A549 (cell line): ENCODE data around the gene TDRKH.

Source experiments
- CEBPB ChIP-seq, 2 experiments: fragments of >200 bp in 1 of 2; sonication (Bioruptor Twin) in 1 of 2; formaldehyde crosslinking in 1 of 2; IDR thresholded peaks; 2 replicates each; pipeline ENCODE4 v1.6.1; 2012 to 2016
- CTCF ChIP-seq: fragments of >200 bp; sonication (Bioruptor Twin); formaldehyde crosslinking; IDR thresholded peaks from 3 replicates; pipeline ENCODE4 v1.5.1; 2016
- E2F6 ChIP-seq: IDR thresholded peaks from 2 replicates; pipeline ENCODE4 v1.6.1; 2012; ENCODE audit warnings: low read depth, borderline replicate concordance
- EP300 ChIP-seq, 2 experiments: fragments of >200 bp; sonication (Bioruptor Twin); formaldehyde crosslinking; IDR thresholded peaks; 2 replicates in 1 of 2; 3 replicates in 1 of 2; pipeline ENCODE4 v1.6.1; 2016 to 2017
- JUNB ChIP-seq: fragments of >200 bp; sonication (Bioruptor Twin); formaldehyde crosslinking; IDR thresholded peaks from 2 replicates; pipeline ENCODE4 v1.6.1; 2016
- MAFK ChIP-seq: fragments of 450-650 bp; IDR thresholded peaks from 2 replicates; pipeline ENCODE4 v1.6.1; 2014; ENCODE audit not compliant: partially characterized antibody
- MYC ChIP-seq: IDR thresholded peaks from 2 replicates; pipeline ENCODE4 v1.6.1; 2012; ENCODE audit warnings: mild to moderate bottlenecking, inconsistent platforms, low read length, improper control_type of control experiment, borderline replicate concordance
- POLR2A ChIP-seq: IDR thresholded peaks from 2 replicates; pipeline ENCODE4 v1.6.1; 2012; ENCODE audit warnings: mild to moderate bottlenecking, low read length
- REST ChIP-seq: fragments of 200-600 bp; sonication (generic); IDR thresholded peaks from 2 replicates; pipeline ENCODE4 v1.6.1; 2016; ENCODE audit warnings: antibody characterized with exemption, mild to moderate bottlenecking, moderate library complexity
- TF ChIP-seq, protein P1 (sequence below): fragments of 150-350 bp; IDR thresholded peaks from 2 replicates; pipeline ENCODE4 v1.6.1; 2014; ENCODE audit warnings: low read depth, mild to moderate bottlenecking, low read length

DNA sequence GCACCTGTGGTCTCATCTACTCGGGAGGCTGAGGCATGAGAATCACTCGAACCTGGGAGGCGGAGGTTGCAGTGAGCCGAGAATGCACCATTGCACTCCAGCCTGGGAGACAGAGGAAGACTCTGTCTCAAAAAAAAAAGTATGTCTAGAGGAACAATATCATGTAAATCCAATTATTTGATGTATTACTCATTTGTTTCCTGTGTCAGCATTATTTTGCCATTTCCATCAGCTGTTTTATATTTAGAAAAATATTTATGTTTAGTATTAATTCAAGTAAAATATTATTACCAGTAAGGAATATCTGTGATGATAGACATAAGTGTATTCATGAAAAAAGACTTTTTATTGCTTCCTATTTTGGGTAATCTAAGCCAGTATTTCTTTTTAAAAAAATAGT is 13.0 kb downstream of the TDRKH start:
- TF ChIP-seq MAFK (peak; percentile 46), CTCF (no peak), JUNB (no peak), EP300 (IDR thresholded peaks at IDR 0.05) (no peak), POLR2A (no peak), MYC (no peak), E2F6 (no peak), REST (no peak), CEBPB (IDR thresholded peaks at IDR 0.05) (no peak)
- TF ChIP-seq, protein P1, sequence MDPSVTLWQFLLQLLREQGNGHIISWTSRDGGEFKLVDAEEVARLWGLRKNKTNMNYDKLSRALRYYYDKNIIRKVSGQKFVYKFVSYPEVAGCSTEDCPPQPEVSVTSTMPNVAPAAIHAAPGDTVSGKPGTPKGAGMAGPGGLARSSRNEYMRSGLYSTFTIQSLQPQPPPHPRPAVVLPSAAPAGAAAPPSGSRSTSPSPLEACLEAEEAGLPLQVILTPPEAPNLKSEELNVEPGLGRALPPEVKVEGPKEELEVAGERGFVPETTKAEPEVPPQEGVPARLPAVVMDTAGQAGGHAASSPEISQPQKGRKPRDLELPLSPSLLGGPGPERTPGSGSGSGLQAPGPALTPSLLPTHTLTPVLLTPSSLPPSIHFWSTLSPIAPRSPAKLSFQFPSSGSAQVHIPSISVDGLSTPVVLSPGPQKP: no peak
